ENCODE measurements around the gene RBBP8NL. TPM values are rescaled to one million over a fixed set of nuclear protein-coding genes. Genes with fewer than 3 reads are reported as not detected.

The RBBP8NL gene
- total RNA-seq, 5 donors from 2014 or later (not counting 1 experiment from before 2014, with no cell fraction given): not detected

GRCh38 chr20:62473717-62474603 lies 46.6 kb upstream of the RBBP8NL start:
- ChIA-PET CTCF (interaction anchor here in 1 of 2 donors (0.6 kb wide), 1 partner anchor 26 kb away, joined by 4 read pairs; no protein-coding TSS in a partner anchor), POLR2A (no interaction called here)
- Mint-ChIP-seq H3K27me3 (peaks cover 42 to 55% of the 10 kb centered on the region in 2 donors), H3K9me3 (no peaks in the 10 kb centered on the region), H3K27ac (no peak overlapping the region), H3K4me3 (peak overlapping the region in 1 of 3 donors; percentile 44), H3K36me3 (no peaks in the 10 kb centered on the region), H3K4me1 (peaks cover 2 to 12% (median 8%) of the 10 kb centered on the region in 3 donors)
- WGBS (ENCODE audit: insufficient coverage): 16% methylated on average over 36 of the region's 52 CpGs
- Histone ChIP-seq H3K4me3 (ENCODE audit: control insufficient read depth in 1 of 2, extremely low read depth in 1 of 2, low read length in 1 of 2) (no peak overlapping the region), H3K9me3 (no peaks in the 10 kb centered on the region), H3K27ac (ENCODE audit: low read length) (no peak overlapping the region), H3K4me1 (ENCODE audit: control insufficient read depth in 1 of 2, extremely low read depth in 1 of 2, insufficient read depth in 2 of 2, low read length in 2 of 2) (peaks cover 0 to 6% of the 10 kb centered on the region in 2 experiments), H3K36me3 (ENCODE audit: control insufficient read depth in 2 of 2, extremely low read depth in 1 of 2, insufficient read depth in 1 of 2, low read length in 1 of 2) (no peaks in the 10 kb centered on the region), H3K27me3 (replicated peaks in 1 of 2; ENCODE audit: control insufficient read depth in 2 of 2, extremely low read depth in 1 of 2, insufficient read depth in 2 of 2, low read length in 1 of 2) (peaks cover 6 to 87% of the 10 kb centered on the region in 2 experiments)
- no peak for ATAC-seq (replicated peaks in 1 of 4)
- DNase-seq: no peak

- Histone ChIP-seq H3K4me3 (ENCODE audit: control insufficient read depth in 1 of 2, extremely low read depth in 1 of 2, low read length in 1 of 2) (no peak overlapping the region), H3K27me3 (replicated peaks in 1 of 2; ENCODE audit: control insufficient read depth in 2 of 2, extremely low read depth in 1 of 2, insufficient read depth in 2 of 2, low read length in 1 of 2) (peaks cover 0 to 85% of the 10 kb centered on the region in 2 experiments), H3K36me3 (ENCODE audit: control insufficient read depth in 2 of 2, extremely low read depth in 1 of 2, insufficient read depth in 1 of 2, low read length in 1 of 2) (no peaks in the 10 kb centered on the region), H3K4me1 (ENCODE audit: control insufficient read depth in 1 of 2, extremely low read depth in 1 of 2, insufficient read depth in 2 of 2, low read length in 2 of 2) (peaks cover 0 to 6% of the 10 kb centered on the region in 2 experiments), H3K27ac (ENCODE audit: low read length) (no peak overlapping the region), H3K9me3 (no peaks in the 10 kb centered on the region)
- WGBS (ENCODE audit: insufficient coverage): 81% methylated on average over 27 of the region's 30 CpGs
- no peaks in the 10 kb centered on the region for H3K36me3 Mint-ChIP-seq
- H3K4me1 Mint-ChIP-seq: peaks cover 2 to 9% (median 8%) of the 10 kb centered on the region in 3 donors
- H3K4me3 Mint-ChIP-seq: no peak overlapping the region
- peaks cover 37 to 48% of the 10 kb centered on the region in 2 donors for H3K27me3 Mint-ChIP-seq
- ChIA-PET CTCF (no interaction called here), POLR2A (no interaction called here)
- no peak for ATAC-seq (replicated peaks in 1 of 4)
- no peaks in the 10 kb centered on the region for H3K9me3 Mint-ChIP-seq
- no peak overlapping the region for H3K27ac Mint-ChIP-seq
- no peak for DNase-seq
These were observed 45.7 kb upstream of the RBBP8NL start for GRCh38 chr20:62472941-62473585.

GRCh38 chr20:62472138-62472940 lies 45.0 kb upstream of the RBBP8NL start:
- no peaks in the 10 kb centered on the region for H3K36me3 ChIP-seq (ENCODE audit: control insufficient read depth in 2 of 2, extremely low read depth in 1 of 2, insufficient read depth in 1 of 2, low read length in 1 of 2)
- Mint-ChIP-seq H3K36me3 (no peaks in the 10 kb centered on the region), H3K27ac (no peak overlapping the region)

GRCh38 chr20:62470459-62470858 lies 43.1 kb upstream of the RBBP8NL start:
- H3K4me1 ChIP-seq (ENCODE audit: control insufficient read depth in 1 of 2, extremely low read depth in 1 of 2, insufficient read depth in 2 of 2, low read length in 2 of 2): no peaks in the 10 kb centered on the region
- Mint-ChIP-seq H3K4me3 (no peak overlapping the region), H3K4me1 (peaks cover 0 to 5% (median 2%) of the 10 kb centered on the region in 3 donors), H3K27me3 (peaks cover 23 to 37% of the 10 kb centered on the region in 2 donors), H3K9me3 (no peaks in the 10 kb centered on the region), H3K36me3 (no peaks in the 10 kb centered on the region), H3K27ac (no peak overlapping the region)
- WGBS (ENCODE audit: insufficient coverage): 71% methylated on average over 8 of the region's 12 CpGs
- H3K27ac ChIP-seq (ENCODE audit: low read length): no peak overlapping the region
- ATAC-seq (replicated peaks in 1 of 4) (no peak), DNase-seq (no peak)
- H3K4me3 ChIP-seq (ENCODE audit: control insufficient read depth in 1 of 2, extremely low read depth in 1 of 2, low read length in 1 of 2): no peak overlapping the region
- CTCF ChIA-PET: interaction anchor here in 1 of 2 donors (0.8 kb wide), 1 partner anchor 9 kb away, joined by 3 read pairs; no protein-coding TSS in a partner anchor
- POLR2A ChIA-PET: no interaction called here
- H3K27me3 ChIP-seq (replicated peaks in 1 of 2; ENCODE audit: control insufficient read depth in 2 of 2, extremely low read depth in 1 of 2, insufficient read depth in 2 of 2, low read length in 1 of 2): peaks cover 0 to 71% of the 10 kb centered on the region in 2 experiments
- no peaks in the 10 kb centered on the region for H3K9me3 ChIP-seq
- no peaks in the 10 kb centered on the region for H3K36me3 ChIP-seq (ENCODE audit: control insufficient read depth in 2 of 2, extremely low read depth in 1 of 2, insufficient read depth in 1 of 2, low read length in 1 of 2)

More at GRCh38 chr20:62472138-62472940, 45.0 kb upstream of the RBBP8NL start:
- Mint-ChIP-seq H3K4me3 (no peak overlapping the region), H3K27me3 (peaks cover 29 to 42% of the 10 kb centered on the region in 2 donors), H3K9me3 (no peaks in the 10 kb centered on the region), H3K4me1 (peaks cover 2 to 9% (median 8%) of the 10 kb centered on the region in 3 donors)
- ChIA-PET POLR2A (interaction anchor here in 1 of 2 donors (0.6 kb wide), 1 partner anchor 668 kb away, joined by 5 read pairs; no protein-coding TSS in a partner anchor), CTCF (no interaction called here)
- WGBS (ENCODE audit: insufficient coverage): 78% methylated on average over 23 of the region's 23 CpGs
- Histone ChIP-seq H3K9me3 (no peaks in the 10 kb centered on the region), H3K4me3 (ENCODE audit: control insufficient read depth in 1 of 2, extremely low read depth in 1 of 2, low read length in 1 of 2) (no peak overlapping the region), H3K4me1 (ENCODE audit: control insufficient read depth in 1 of 2, extremely low read depth in 1 of 2, insufficient read depth in 2 of 2, low read length in 2 of 2) (peaks cover 0 to 6% of the 10 kb centered on the region in 2 experiments), H3K27me3 (replicated peaks in 1 of 2; ENCODE audit: control insufficient read depth in 2 of 2, extremely low read depth in 1 of 2, insufficient read depth in 2 of 2, low read length in 1 of 2) (peaks cover 0 to 82% of the 10 kb centered on the region in 2 experiments), H3K27ac (ENCODE audit: low read length) (no peak overlapping the region)
- no peak for DNase-seq
- no peak for ATAC-seq (replicated peaks in 1 of 4)

- no peaks in the 10 kb centered on the region for H3K36me3 Mint-ChIP-seq
- POLR2A ChIA-PET: no interaction called here
- no peak overlapping the region for H3K27ac Mint-ChIP-seq
These were observed 42.7 kb upstream of the RBBP8NL start for GRCh38 chr20:62470001-62470400.

GRCh38 chr20:62469352-62469751 lies 42.0 kb upstream of the RBBP8NL start:
- ATAC-seq (replicated peaks in 1 of 4): no peak
- Mint-ChIP-seq H3K27me3 (peaks cover 23 to 34% of the 10 kb centered on the region in 2 donors), H3K4me3 (no peak overlapping the region), H3K36me3 (no peaks in the 10 kb centered on the region), H3K4me1 (peaks cover 0 to 1% (median 0%) of the 10 kb centered on the region in 3 donors), H3K27ac (no peak overlapping the region), H3K9me3 (no peaks in the 10 kb centered on the region)
- Histone ChIP-seq H3K9me3 (no peaks in the 10 kb centered on the region), H3K27ac (ENCODE audit: low read length) (no peak overlapping the region), H3K36me3 (ENCODE audit: control insufficient read depth in 2 of 2, extremely low read depth in 1 of 2, insufficient read depth in 1 of 2, low read length in 1 of 2) (no peaks in the 10 kb centered on the region), H3K4me1 (ENCODE audit: control insufficient read depth in 1 of 2, extremely low read depth in 1 of 2, insufficient read depth in 2 of 2, low read length in 2 of 2) (no peaks in the 10 kb centered on the region), H3K27me3 (replicated peaks in 1 of 2; ENCODE audit: control insufficient read depth in 2 of 2, extremely low read depth in 1 of 2, insufficient read depth in 2 of 2, low read length in 1 of 2) (peaks cover 0 to 63% of the 10 kb centered on the region in 2 experiments), H3K4me3 (ENCODE audit: control insufficient read depth in 1 of 2, extremely low read depth in 1 of 2, low read length in 1 of 2) (no peak overlapping the region)
- DNase-seq: no peak
- ChIA-PET POLR2A (no interaction called here), CTCF (no interaction called here)
- 79% methylated on average over 12 of the region's 17 CpGs for WGBS (ENCODE audit: insufficient coverage)

More at GRCh38 chr20:62470001-62470400, 42.7 kb upstream of the RBBP8NL start:
- ATAC-seq (replicated peaks in 1 of 4): no peak
- 52% methylated on average over 18 of the region's 18 CpGs for WGBS (ENCODE audit: insufficient coverage)
- Mint-ChIP-seq H3K4me3 (no peak overlapping the region), H3K27me3 (peaks cover 23 to 37% of the 10 kb centered on the region in 2 donors), H3K4me1 (peaks cover 0 to 5% (median 2%) of the 10 kb centered on the region in 3 donors), H3K9me3 (no peaks in the 10 kb centered on the region)
- no peak overlapping the region for H3K27ac ChIP-seq (ENCODE audit: low read length)
- CTCF ChIA-PET: no interaction called here
- no peak overlapping the region for H3K4me3 ChIP-seq (ENCODE audit: control insufficient read depth in 1 of 2, extremely low read depth in 1 of 2, low read length in 1 of 2)
- no peaks in the 10 kb centered on the region for H3K9me3 ChIP-seq
- no peaks in the 10 kb centered on the region for H3K4me1 ChIP-seq (ENCODE audit: control insufficient read depth in 1 of 2, extremely low read depth in 1 of 2, insufficient read depth in 2 of 2, low read length in 2 of 2)
- H3K36me3 ChIP-seq (ENCODE audit: control insufficient read depth in 2 of 2, extremely low read depth in 1 of 2, insufficient read depth in 1 of 2, low read length in 1 of 2): no peaks in the 10 kb centered on the region
- DNase-seq: no peak
- H3K27me3 ChIP-seq (replicated peaks in 1 of 2; ENCODE audit: control insufficient read depth in 2 of 2, extremely low read depth in 1 of 2, insufficient read depth in 2 of 2, low read length in 1 of 2): peaks cover 0 to 69% of the 10 kb centered on the region in 2 experiments

Measured in T-cell (primary cell).